OCI-LY1 (cell line): ENCODE data around the gene ENOX2.

Experiments used
- H2AFZ ChIP-seq: fragments of 200-600 bp; sonication (generic), shearing (Covaris generic); 2 replicates; pipeline ENCODE4 v1.6.0; 2014; ENCODE audit warnings: antibody characterized with exemption, mild to moderate bottlenecking, low read length
- H3F3A ChIP-seq: fragments of 200-600 bp; sonication (generic), shearing (Covaris generic); 2 replicates; pipeline ENCODE4 v1.6.0; 2014; ENCODE audit warnings: mild to moderate bottlenecking, antibody characterized with exemption, low read length, moderate library complexity; ENCODE audit not compliant: insufficient read depth
- H3K27ac ChIP-seq: fragments of 200-600 bp; sonication (generic); 2 replicates; pipeline ENCODE4 v1.5.1; 2014; ENCODE audit warnings: low read length, mixed run types, mild to moderate bottlenecking, low read depth; ENCODE audit not compliant: poor library complexity, severe bottlenecking
- H3K27me3 ChIP-seq: fragments of 200-600 bp; sonication (generic); 2 replicates; pipeline ENCODE4 v1.6.0; 2014; ENCODE audit warnings: antibody characterized with exemption, mild to moderate bottlenecking, low read length, moderate library complexity; ENCODE audit not compliant: insufficient read depth
- H3K36me3 ChIP-seq: fragments of 200-600 bp; sonication (generic); 2 replicates; pipeline ENCODE4 v1.6.1; 2014; ENCODE audit warnings: mild to moderate bottlenecking, antibody characterized with exemption, low read length, moderate library complexity, mixed read lengths; ENCODE audit not compliant: insufficient read depth
- H3K4me1 ChIP-seq: fragments of 200-600 bp; sonication (generic); 2 replicates; pipeline ENCODE4 v1.5.1; 2014; ENCODE audit warnings: mild to moderate bottlenecking, low read length, moderate library complexity; ENCODE audit not compliant: insufficient read depth, severe bottlenecking
- H3K4me2 ChIP-seq: fragments of 200-600 bp; sonication (generic), shearing (Covaris generic); 2 replicates; pipeline ENCODE4 v1.6.1; 2014; ENCODE audit warnings: low read length
- H3K4me3 ChIP-seq: fragments of 200-600 bp; sonication (generic); 2 replicates; pipeline ENCODE4 v1.5.1; 2014; ENCODE audit warnings: low read length, low read depth, mild to moderate bottlenecking, mixed read lengths; ENCODE audit not compliant: poor library complexity, severe bottlenecking
- H3K79me2 ChIP-seq: fragments of 200-600 bp; shearing (Covaris generic); 2 replicates; pipeline ENCODE4 v1.6.1; 2016; ENCODE audit warnings: mixed run types, low read length, mixed read lengths; ENCODE audit not compliant: insufficient read depth
- H3K9ac ChIP-seq: fragments of 200-600 bp; sonication (generic), shearing (Covaris generic); 2 replicates; pipeline ENCODE4 v1.6.1; 2014; ENCODE audit warnings: mild to moderate bottlenecking, low read length, mixed read lengths
- H3K9me2 ChIP-seq: fragments of 200-600 bp; sonication (generic), shearing (Covaris generic); 2 replicates; pipeline ENCODE4 v1.6.1; 2014; ENCODE audit warnings: low read depth, mild to moderate bottlenecking, low read length, mixed read lengths
- H3K9me3 ChIP-seq: fragments of 200-600 bp; shearing (Covaris generic); 2 replicates; pipeline ENCODE4 v1.6.1; 2014; ENCODE audit warnings: low read length, mixed read lengths
- H4K20me1 ChIP-seq: fragments of 200-600 bp; sonication (generic), shearing (Covaris generic); 2 replicates; pipeline ENCODE4 v1.6.0; 2016; ENCODE audit warnings: mild to moderate bottlenecking, low read length; ENCODE audit not compliant: insufficient read depth
- CTCF ChIP-seq: fragments of 200-600 bp; sonication (generic), shearing (Covaris generic); IDR thresholded peaks from 2 replicates; pipeline ENCODE4 v1.5.1; 2017; ENCODE audit warnings: mild to moderate bottlenecking, antibody characterized with exemption, low read length, moderate library complexity, mixed read lengths
- EZH2 ChIP-seq: fragments of 200-600 bp; sonication (generic), shearing (Covaris generic); IDR thresholded peaks from 2 replicates; pipeline ENCODE4 v1.8.0; 2017; ENCODE audit warnings: borderline replicate concordance, mixed run types, mild to moderate bottlenecking, antibody characterized with exemption, low read length, moderate library complexity, mixed read lengths

Gene ENOX2

GRCh38 chrX:130902783-130903613, at the start of gene ENOX2:
Gene ENOX2, minus strand, starts transcription at chrX:130903209. Its CDS starts 199,993 bp downstream, at chrX:130703216.
- Histone ChIP-seq H3K27me3 (no peaks in the 10 kb centered on the region), H3K9ac (peak within 1 kb of the TSS; percentile 87), H3F3A (no peaks in the 10 kb centered on the region), H2AFZ (no peak within 1 kb of the TSS), H3K9me3 (no peaks in the 10 kb centered on the region), H3K4me1 (peaks cover 8% of the 10 kb centered on the region), H3K36me3 (no peaks in the 10 kb centered on the region), H3K27ac (no peak within 1 kb of the TSS), H4K20me1 (no peaks in the 10 kb centered on the region), H3K4me2 (peak within 1 kb of the TSS; percentile 75), H3K9me2 (no peaks in the 10 kb centered on the region), H3K79me2 (no peaks in the 10 kb centered on the region), H3K4me3 (peak within 1 kb of the TSS; percentile 86)
- TF ChIP-seq CTCF, result no peak
- no peak for TF ChIP-seq EZH2

- Histone ChIP-seq H3K4me2 (no peak overlapping the region), H3K9me2 (no peaks in the 10 kb centered on the region), H3K9me3 (no peaks in the 10 kb centered on the region), H3K4me3 (no peak overlapping the region), H3K4me1 (no peaks in the 10 kb centered on the region), H3K27ac (no peak overlapping the region), H2AFZ (no peak overlapping the region), H4K20me1 (no peaks in the 10 kb centered on the region), H3K36me3 (no peaks in the 10 kb centered on the region), H3K9ac (no peak overlapping the region), H3K27me3 (no peaks in the 10 kb centered on the region), H3K79me2 (no peaks in the 10 kb centered on the region), H3F3A (no peaks in the 10 kb centered on the region)
- TF ChIP-seq CTCF (no peak), EZH2 (no peak)
Measured at GRCh38 chrX:130952266-130953043, 49.4 kb upstream of the ENOX2 start.

- no peaks in the 10 kb centered on the region for H3K79me2 ChIP-seq
- no peak overlapping the region for H3K9ac ChIP-seq
- H2AFZ ChIP-seq, result no peak overlapping the region
- H4K20me1 ChIP-seq, result no peaks in the 10 kb centered on the region
- no peak overlapping the region for H3K27ac ChIP-seq
- H3F3A ChIP-seq, result no peaks in the 10 kb centered on the region
- H3K9me3 ChIP-seq, result no peaks in the 10 kb centered on the region
- no peaks in the 10 kb centered on the region for H3K27me3 ChIP-seq
- H3K36me3 ChIP-seq, result no peaks in the 10 kb centered on the region
- H3K4me3 ChIP-seq, result no peak overlapping the region
- no peak overlapping the region for H3K4me2 ChIP-seq
- TF ChIP-seq CTCF, result no peak
- TF ChIP-seq EZH2, result no peak
- no peaks in the 10 kb centered on the region for H3K9me2 ChIP-seq
- H3K4me1 ChIP-seq, result no peaks in the 10 kb centered on the region
Measured at GRCh38 chrX:130944230-130944629, 41.2 kb upstream of the ENOX2 start.
